Natural killer cell treated with Interleukin-12 subunit alpha and Interleukin-12 subunit beta and Interleukin-15 and Interleukin-18, amount 100 ng/mL, for 72 hours (primary cell): Measurements from ENCODE around the gene C1D. TPM values are rescaled to one million over a fixed set of nuclear protein-coding genes. Genes with fewer than 3 reads are reported as not detected.

Source experiments
- ATAC-seq, 2 donors: fragments of 150-1000 bp; cut with Tn5 transposase in 1 of 2; sonication (Bioruptor Pico), chemical (Tn5 transposase) in 1 of 2; 2 replicates each; pipeline ENCODE4 v1.10.0; 2021
- DNase-seq: peaks from one replicate; pipeline ENCODE4 v3.0.0; 2022; ENCODE audit warnings: low spot score
- H3K27ac Mint-ChIP-seq, 2 donors: 1 replicate in 1 of 2; 2 replicates in 1 of 2; pipeline ENCODE4 v1.8.0; 2022; ENCODE audit warnings: mixed read lengths in 2 of 2, mild to moderate bottlenecking in 1 of 2, moderate library complexity in 1 of 2
- H3K27me3 Mint-ChIP-seq, 2 donors: 1 replicate in 1 of 2; 2 replicates in 1 of 2; pipeline ENCODE4 v1.8.0; 2022; ENCODE audit warnings: mixed read lengths in 2 of 2
- H3K36me3 Mint-ChIP-seq: one replicate; pipeline ENCODE4 v1.8.0; 2022; ENCODE audit warnings: mixed read lengths
- H3K4me1 Mint-ChIP-seq, 2 donors: 1 replicate in 1 of 2; 2 replicates in 1 of 2; pipeline ENCODE4 v1.8.0; 2022; ENCODE audit warnings: low read depth in 2 of 2, mixed read lengths in 2 of 2, mild to moderate bottlenecking in 1 of 2
- H3K4me3 Mint-ChIP-seq: one replicate; pipeline ENCODE4 v1.8.0; 2022; ENCODE audit warnings: mixed read lengths
- H3K9me3 Mint-ChIP-seq: 2 replicates; pipeline ENCODE4 v1.8.0; 2022; ENCODE audit warnings: mixed read lengths
- total RNA-seq, 2 donors: library from RNA; stranded (reverse); gene quantifications; one replicate each; pipeline ENCODE4 v1.2.3, GENCODE V29; 2022

C1D gene, protein sequence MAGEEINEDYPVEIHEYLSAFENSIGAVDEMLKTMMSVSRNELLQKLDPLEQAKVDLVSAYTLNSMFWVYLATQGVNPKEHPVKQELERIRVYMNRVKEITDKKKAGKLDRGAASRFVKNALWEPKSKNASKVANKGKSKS
- 10 to 100 TPM; 14.1 to 29.0 TPM for total RNA-seq

DNA sequence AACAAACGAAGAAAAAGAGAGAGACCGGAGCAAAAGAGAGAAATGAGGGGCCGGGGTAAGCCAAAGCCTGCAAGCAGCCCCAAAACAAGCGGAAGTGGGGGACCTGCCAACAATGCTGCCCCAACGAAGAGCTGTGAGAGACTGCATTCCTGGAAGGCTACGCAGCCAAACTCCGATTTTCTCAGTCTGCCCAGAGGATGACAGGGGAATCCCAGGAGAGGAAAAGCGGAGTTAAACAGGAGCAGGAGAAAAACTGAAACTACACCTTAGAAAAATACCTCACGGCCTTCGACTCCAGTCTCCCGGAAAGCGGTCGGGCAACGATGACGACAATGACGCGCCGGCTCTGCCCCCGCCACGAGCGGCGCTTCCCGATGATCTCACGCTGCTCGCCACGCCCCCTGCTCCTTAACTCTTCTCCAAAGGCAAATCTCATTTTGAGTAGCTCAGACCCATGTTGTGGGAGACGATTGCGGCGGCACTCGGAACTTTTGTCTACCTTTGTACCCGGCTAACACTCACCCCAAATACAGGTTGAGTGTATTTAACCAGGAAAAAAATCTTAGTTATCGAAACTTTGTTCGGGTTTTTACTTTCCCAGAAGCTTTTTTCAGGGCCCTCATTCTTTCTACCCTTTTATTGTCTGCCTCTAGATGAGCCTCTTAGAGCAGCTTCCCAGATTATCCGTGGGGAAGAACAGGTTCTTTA, at the start of gene C1D:
C1D (minus strand) TSS at position 325 of the 708 bp plus-strand sequence. CDS start 15,694 bp downstream, outside the sequence.
- H3K27ac Mint-ChIP-seq: peak within 1 kb of the TSS; percentile 94 to 98
- peak within 1 kb of the TSS; percentile 97 for H3K4me3 Mint-ChIP-seq
- H3K27me3 Mint-ChIP-seq: peaks cover 9 to 14% of the 10 kb centered on the region in 2 donors
- no peaks in the 10 kb centered on the region for H3K36me3 Mint-ChIP-seq
- H3K4me1 Mint-ChIP-seq: peaks cover 22 to 27% of the 10 kb centered on the region in 2 donors
- DNase-seq (peak; percentile 92), ATAC-seq (peak; percentile 96 to 98)
- no peaks in the 10 kb centered on the region for H3K9me3 Mint-ChIP-seq

DNA sequence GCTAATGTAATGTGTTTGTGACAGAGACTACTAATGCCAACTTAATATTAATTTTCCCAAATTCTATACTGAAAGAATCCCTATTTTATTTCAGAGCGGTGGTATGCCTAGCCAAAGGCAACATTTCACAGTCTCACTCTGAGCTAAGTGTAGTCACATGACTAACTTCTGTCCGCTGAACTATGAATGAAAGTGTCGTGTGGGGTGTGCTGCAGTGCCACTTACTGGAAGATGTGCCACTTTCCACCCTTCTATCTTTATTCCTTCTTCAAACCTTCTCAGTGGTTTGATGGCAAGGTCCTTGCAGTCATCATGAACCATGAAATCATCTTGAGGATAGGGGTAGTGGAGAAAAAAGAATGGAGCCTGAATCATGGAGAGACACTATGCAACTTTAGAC, 47.3 kb upstream of the C1D start:
- Mint-ChIP-seq H3K9me3 (peaks cover 9% of the 10 kb centered on the region), H3K4me3 (no peak overlapping the region), H3K27me3 (peaks cover 0 to 2% of the 10 kb centered on the region in 2 donors), H3K4me1 (no peaks in the 10 kb centered on the region), H3K27ac (no peak overlapping the region), H3K36me3 (peaks cover 14% of the 10 kb centered on the region)
- DNase-seq (no peak), ATAC-seq (no peak)

DNA sequence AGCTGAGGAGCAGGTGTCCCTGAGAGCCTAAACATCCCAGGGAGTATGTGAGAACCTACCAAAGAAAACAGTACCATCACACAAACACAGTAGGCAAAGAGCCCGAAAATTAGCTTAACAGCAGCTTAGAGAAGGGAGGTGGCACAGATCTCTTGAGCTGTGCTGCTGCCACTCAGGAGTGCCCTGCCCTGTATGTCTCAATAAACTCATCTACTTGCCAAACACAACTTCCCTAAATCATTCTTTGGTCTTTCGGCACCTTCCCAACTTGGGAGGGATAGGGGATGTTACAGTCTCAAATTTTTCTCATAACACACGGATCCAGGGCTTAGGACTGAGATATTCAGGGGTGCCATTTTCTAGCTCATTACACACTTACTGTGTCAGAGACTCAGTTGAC, 45.3 kb upstream of the C1D start:
- ATAC-seq: no peak
- H3K9me3 Mint-ChIP-seq: peaks cover 9% of the 10 kb centered on the region
- no peaks in the 10 kb centered on the region for H3K27me3 Mint-ChIP-seq
- peaks cover 14% of the 10 kb centered on the region for H3K36me3 Mint-ChIP-seq
- DNase-seq: no peak
- H3K27ac Mint-ChIP-seq: no peak overlapping the region
- no peaks in the 10 kb centered on the region for H3K4me1 Mint-ChIP-seq
- H3K4me3 Mint-ChIP-seq: no peak overlapping the region

DNA sequence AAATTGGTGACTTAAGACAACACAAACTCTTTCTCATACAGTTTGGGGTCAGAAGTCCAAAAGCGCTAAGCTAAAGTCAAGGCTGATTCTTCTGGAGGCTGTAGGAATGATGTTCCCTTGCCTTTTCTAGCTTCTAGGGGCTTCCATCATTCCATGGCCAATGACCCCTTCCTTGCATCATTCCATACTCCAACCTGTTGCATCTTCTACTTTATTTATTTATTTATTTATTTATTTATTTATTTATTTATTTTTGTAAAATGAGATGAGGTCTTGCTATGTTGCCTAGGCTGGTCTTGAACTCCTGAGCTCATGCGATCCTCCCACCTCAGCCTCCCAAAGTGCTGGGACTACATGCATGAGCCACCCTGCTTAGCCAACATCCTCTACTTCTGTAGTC, 44.7 kb upstream of the C1D start:
- no peaks in the 10 kb centered on the region for H3K4me1 Mint-ChIP-seq
- no peak overlapping the region for H3K4me3 Mint-ChIP-seq
- DNase-seq: no peak
- H3K27me3 Mint-ChIP-seq: no peaks in the 10 kb centered on the region
- ATAC-seq: no peak
- peaks cover 9% of the 10 kb centered on the region for H3K9me3 Mint-ChIP-seq
- no peak overlapping the region for H3K27ac Mint-ChIP-seq
- H3K36me3 Mint-ChIP-seq: peaks cover 14% of the 10 kb centered on the region

DNA sequence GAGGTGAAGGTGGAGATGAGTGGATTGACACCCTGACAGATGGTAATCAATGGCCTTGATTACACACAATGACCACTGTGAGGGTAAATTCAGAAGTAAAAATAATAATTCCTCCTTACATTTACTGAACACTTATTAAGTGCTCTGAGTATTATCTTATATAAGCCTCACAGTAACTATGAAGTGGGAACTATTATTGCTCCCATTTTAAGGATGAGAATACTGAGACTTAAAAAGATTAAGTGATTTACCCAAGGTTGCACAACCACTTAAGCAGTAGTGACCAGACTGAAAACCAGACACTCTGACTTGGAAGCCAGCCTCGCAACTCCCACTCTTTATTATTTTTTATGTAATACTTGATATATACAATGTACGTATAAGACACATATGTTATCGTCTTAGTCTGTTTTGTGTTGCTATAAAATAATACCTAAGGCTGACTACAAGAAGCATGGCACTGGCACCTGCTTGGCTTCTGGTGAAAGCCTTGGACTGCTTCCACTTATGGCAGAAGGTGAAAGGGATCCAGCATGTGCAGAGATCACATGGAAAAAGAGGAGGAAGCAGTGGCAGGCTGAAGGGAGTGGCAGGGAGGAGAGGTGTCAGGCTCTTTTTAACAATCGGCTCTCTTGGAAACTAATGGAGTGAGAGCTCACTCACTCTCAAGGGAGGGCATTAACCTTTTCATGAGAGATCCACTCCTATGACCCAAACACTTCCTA, 41.5 kb upstream of the C1D start:
- Mint-ChIP-seq H3K9me3 (peaks cover 9% of the 10 kb centered on the region), H3K27me3 (no peaks in the 10 kb centered on the region), H3K27ac (no peak overlapping the region), H3K36me3 (peaks cover 14% of the 10 kb centered on the region), H3K4me1 (peaks cover 2 to 3% of the 10 kb centered on the region in 2 donors), H3K4me3 (no peak overlapping the region)
- DNase-seq (no peak), ATAC-seq (no peak)

DNA sequence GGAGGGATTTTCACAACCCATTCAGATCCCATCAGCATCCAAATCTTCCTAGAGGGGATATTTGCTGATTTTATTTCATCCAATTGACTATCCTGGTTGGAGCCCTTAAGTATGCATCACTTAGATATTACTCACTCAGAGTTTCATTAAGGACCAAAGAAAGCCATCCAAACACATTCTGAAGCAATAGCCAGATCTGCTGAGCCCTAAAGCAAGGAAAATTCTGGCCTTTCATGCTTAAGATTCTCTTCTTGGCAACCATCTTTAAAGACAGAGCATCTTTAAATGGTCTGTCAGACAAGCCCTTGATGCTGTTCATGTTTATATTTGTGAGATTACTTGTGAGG, 40.9 kb upstream of the C1D start:
- Mint-ChIP-seq H3K4me3 (no peak overlapping the region), H3K36me3 (peaks cover 14% of the 10 kb centered on the region), H3K9me3 (peaks cover 9% of the 10 kb centered on the region), H3K27ac (no peak overlapping the region), H3K27me3 (no peaks in the 10 kb centered on the region), H3K4me1 (peaks cover 5 to 7% of the 10 kb centered on the region in 2 donors)
- DNase-seq: no peak
- ATAC-seq: no peak

DNA sequence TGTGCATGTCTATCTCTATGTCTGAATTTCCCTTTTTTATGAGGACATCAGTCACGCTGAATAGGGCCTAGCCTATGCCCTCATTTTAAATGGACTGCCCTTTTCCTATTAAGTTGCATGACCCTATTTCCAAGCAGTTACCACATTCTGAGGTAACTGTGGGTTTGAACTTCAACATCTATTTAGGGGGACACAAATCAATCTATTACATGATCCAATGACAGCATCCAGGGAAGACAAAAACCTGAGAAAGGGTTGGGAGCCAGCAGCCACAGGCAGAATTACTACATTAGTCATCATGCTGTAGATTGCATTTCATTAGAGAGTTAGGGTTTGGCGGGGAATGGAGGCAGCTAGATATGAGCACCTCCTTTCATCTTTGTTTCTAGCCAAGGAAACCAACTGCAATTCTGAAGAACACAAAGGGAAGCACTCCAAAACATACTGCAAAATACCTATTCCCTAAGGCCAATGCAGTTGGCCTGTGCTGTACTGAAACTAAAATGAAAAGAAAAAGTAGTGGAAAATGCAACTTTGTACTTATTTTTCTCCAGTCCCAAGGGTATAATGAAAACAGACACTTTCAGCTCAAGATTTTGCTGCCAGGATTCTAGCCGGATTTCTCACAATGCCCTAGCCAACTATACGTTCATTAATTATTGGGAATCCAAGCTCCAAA, 40.4 kb upstream of the C1D start:
- Mint-ChIP-seq H3K27me3 (no peaks in the 10 kb centered on the region), H3K4me3 (no peak overlapping the region), H3K9me3 (peaks cover 9% of the 10 kb centered on the region), H3K4me1 (peaks cover 5 to 7% of the 10 kb centered on the region in 2 donors), H3K36me3 (peaks cover 14% of the 10 kb centered on the region), H3K27ac (no peak overlapping the region)
- no peak for ATAC-seq
- no peak for DNase-seq

DNA sequence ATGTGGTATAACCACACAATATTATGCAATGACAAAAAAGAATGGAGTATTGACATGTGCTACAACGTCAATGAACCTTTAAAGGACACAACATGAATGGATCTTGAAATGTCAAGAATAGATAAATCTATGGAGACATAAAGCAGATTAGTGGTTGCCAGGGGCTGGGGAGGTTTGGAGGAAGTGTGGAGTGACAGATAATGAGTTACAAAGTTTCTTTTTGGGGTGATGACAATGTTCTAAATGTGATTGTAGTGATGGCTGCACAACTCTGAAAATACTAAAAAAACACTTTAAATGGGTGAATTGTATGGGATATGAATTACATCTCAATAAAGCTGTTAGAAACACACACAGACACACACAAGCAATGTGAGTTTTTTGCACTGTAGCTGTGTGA, 37.4 kb upstream of the C1D start:
- DNase-seq (no peak), ATAC-seq (no peak)
- peaks cover 9 to 10% of the 10 kb centered on the region in 2 donors for H3K4me1 Mint-ChIP-seq
- H3K27me3 Mint-ChIP-seq: no peaks in the 10 kb centered on the region
- no peaks in the 10 kb centered on the region for H3K9me3 Mint-ChIP-seq
- H3K36me3 Mint-ChIP-seq: no peaks in the 10 kb centered on the region
- no peak overlapping the region for H3K27ac Mint-ChIP-seq
- no peak overlapping the region for H3K4me3 Mint-ChIP-seq

DNA sequence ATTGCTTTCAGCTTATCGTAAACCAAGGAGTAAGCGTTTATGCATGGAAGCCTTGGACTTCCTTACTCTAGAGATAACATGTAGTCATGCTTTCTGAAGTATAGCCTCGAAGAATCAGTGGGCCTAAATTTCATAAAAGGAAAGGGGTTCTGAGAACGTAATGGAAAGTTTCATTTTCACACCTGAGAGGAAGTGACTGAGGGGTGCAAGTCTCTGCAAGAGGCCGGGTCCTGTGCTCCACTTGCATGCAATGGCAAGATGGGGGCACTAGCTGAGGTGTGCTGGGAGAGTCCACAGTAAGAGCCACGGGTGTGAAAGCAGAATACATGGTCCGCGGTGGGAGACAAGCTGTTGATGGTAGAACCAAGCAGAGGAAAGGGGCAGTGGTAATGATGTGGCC, 36.5 kb upstream of the C1D start:
- Mint-ChIP-seq H3K4me3 (no peak overlapping the region), H3K36me3 (no peaks in the 10 kb centered on the region), H3K4me1 (peaks cover 9 to 10% of the 10 kb centered on the region in 2 donors), H3K27me3 (no peaks in the 10 kb centered on the region), H3K27ac (no peak overlapping the region), H3K9me3 (no peaks in the 10 kb centered on the region)
- ATAC-seq (no peak), DNase-seq (no peak)

DNA sequence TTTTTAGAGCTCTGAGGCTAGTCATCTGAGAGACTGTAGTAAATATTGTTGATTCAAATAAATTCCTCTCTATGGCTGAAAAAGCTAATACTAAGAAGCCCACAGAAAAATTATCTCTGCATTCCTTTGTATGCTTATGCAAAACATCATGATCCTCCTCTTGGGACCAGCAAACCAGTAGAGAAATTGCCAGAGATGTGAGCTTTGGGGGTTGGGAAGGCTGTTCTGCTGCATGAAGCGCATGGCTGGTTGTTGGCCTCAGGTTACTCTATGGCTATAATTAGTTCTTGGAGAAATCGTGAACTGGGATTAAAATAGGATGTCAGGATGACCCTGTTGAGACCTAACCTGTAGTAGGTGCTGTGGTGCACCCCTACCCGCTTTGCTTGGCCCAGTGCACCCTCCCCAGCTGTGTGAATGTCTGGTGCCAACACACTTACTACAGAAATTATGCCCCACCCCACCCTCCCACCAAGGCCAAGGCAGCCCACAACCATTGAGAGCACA, 35.5 kb upstream of the C1D start:
- no peak for DNase-seq
- Mint-ChIP-seq H3K27me3 (no peaks in the 10 kb centered on the region), H3K9me3 (no peaks in the 10 kb centered on the region), H3K36me3 (no peaks in the 10 kb centered on the region), H3K27ac (no peak overlapping the region), H3K4me3 (no peak overlapping the region), H3K4me1 (peaks cover 9 to 10% of the 10 kb centered on the region in 2 donors)
- no peak for ATAC-seq

DNA sequence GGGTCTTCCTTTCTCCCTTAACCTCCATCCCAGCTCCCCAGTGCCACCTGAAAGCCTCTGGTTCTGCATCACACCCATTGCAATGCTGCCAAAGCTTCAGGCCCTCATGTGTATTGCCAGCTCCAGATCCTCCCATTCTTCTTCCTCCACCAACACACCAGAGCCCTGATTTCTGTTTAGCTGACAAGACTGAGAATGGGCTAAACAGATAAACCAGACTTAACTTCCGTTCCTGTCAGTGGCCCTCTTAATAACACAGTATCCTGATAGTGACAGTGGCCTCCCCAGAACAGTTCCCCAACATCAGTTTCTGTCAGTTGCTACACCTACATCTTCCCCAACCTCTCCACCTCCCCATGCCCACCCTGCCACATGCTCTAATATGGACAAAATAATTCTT, 31.3 kb upstream of the C1D start:
- H3K4me1 Mint-ChIP-seq: peaks cover 6 to 11% of the 10 kb centered on the region in 2 donors
- H3K4me3 Mint-ChIP-seq: no peak overlapping the region
- ATAC-seq (no peak), DNase-seq (no peak)
- no peaks in the 10 kb centered on the region for H3K9me3 Mint-ChIP-seq
- no peaks in the 10 kb centered on the region for H3K36me3 Mint-ChIP-seq
- no peak overlapping the region for H3K27ac Mint-ChIP-seq
- H3K27me3 Mint-ChIP-seq: no peaks in the 10 kb centered on the region

DNA sequence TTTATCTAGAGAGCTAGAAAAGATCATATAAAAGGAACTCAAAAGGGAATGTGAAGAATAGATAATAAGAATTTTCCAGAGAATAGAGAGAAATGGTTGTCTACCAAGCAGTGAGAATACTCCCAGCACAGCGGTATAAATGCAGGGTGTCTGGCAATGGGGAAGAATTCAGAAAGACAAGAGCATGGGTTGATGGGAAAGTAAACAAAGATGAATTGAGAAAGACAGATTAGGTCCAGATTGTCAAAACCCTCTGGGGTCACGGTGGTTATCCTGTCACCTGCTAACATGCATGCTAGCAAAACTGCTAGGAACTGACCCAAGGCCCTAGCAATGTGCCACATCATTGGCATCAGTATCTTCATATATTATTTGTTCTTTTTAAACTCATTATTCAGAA, 30.8 kb upstream of the C1D start:
- Mint-ChIP-seq H3K27me3 (no peaks in the 10 kb centered on the region), H3K4me3 (no peak overlapping the region), H3K27ac (no peak overlapping the region), H3K36me3 (no peaks in the 10 kb centered on the region), H3K4me1 (peaks cover 4 to 9% of the 10 kb centered on the region in 2 donors), H3K9me3 (no peaks in the 10 kb centered on the region)
- ATAC-seq (no peak), DNase-seq (no peak)

DNA sequence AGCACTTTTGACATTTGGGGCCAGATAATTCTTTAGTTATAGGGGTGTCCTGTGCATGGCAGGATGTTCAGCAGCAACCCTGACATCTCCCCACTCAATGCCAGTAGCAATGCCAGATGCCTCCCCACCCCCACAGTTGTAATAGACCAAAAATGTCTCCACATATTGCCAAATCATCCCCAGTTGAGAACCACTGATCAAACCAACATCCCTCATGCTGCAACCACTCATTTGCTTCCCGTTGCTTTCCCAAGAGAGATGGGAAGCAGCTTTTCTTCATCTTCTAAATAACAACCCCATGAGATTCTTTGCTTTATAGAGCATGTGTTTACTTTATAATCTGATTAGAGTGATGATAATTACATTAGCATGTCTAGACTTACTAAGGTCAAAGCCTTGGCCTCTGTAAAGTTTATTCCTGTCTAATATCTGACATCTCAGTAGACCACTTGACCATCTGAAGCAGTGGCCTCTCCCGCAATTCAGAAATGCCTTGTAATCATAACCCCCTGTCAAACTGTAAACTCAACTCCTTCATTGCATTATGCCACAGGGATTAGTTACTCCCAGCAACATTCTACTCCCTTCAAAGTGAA, 28.7 kb upstream of the C1D start:
- H3K9me3 Mint-ChIP-seq: no peaks in the 10 kb centered on the region
- no peaks in the 10 kb centered on the region for H3K36me3 Mint-ChIP-seq
- H3K27ac Mint-ChIP-seq: no peak overlapping the region
- no peak overlapping the region for H3K4me3 Mint-ChIP-seq
- no peaks in the 10 kb centered on the region for H3K27me3 Mint-ChIP-seq
- ATAC-seq (no peak), DNase-seq (no peak)
- H3K4me1 Mint-ChIP-seq: peaks cover 4 to 9% of the 10 kb centered on the region in 2 donors
